ENCODE measurements around the gene EFCAB14.
A peak's percentile ranks its signal among the peaks of the same experiment; 100 is the strongest.
"Not testable (repeated sequence)": the region's sequence is repeated elsewhere in the genome, so short reads cannot be mapped to it uniquely, and the experiment has no call there.

Gene EFCAB14

DNA sequence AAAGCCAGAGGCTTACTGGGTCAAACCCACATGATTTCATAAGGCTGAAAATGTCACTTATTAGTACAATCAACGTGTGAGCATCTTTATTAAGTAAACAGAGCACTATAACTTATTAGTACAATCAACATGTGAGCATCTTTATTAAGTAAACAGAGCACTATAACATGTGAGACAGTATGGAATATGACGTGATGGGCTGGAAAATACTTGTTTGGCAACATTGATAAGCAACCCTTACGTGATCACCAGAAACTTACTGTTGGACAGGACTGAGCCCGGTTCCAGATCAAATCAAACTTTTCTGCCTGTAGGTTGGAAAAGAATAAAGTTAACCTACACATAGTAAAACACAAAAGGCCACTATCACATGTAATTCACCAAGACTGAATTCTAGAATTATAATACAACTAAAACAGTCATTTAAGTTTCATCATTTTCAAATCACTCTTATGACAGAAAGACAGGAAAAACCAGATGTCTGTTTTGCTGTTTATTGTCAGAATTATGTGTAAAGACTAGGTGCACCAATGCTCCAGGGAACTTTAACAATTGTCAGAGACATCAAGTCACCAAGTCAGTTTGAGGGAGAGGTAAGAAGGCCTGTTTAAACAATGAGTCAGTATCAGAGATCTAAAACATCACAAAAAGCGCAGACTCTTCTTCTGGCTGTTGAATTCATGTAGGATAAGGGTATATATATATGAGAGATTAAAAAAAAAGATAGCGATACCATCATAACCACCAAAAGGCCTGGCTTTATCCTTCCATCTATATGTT lies 66.4 kb downstream of the EFCAB14 start:
- DNase-seq = no peak

DNA sequence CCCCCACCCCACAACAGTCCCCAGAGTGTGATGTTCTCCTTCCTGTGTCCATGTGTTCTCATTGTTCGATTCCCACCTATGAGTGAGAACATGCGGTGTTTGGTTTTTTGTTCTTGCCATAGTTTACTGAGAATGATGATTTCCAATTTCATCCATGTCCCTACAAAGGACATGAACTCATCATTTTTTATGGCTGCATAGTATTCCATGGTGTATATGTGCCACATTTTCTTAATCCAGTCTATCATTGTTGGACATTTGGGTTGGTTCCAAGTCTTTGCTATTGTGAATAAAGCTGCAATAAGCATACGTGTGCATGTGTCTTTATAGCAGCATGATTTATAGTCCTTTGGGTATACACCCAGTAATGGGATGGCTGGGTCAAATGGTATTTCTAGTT lies 67.8 kb downstream of the EFCAB14 start:
- DNase-seq = not testable (repeated sequence)

DNA sequence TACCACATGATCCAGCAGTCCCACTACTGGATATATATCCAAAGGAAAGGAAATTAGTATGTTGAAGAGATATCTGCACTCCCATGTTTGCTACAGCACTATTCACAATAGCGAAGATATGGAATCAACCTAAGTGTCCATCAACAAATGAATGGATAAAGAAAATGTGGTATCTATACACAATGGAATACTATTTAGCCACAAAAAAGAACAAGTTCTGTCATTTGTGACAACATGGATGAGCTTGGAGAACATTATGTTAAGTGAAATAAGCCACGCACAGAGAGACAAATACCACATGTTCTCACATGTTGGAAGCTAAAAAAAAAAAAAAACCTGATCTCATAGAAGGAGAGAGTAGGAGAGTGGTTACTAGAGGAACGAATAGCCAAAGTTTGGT lies 68.4 kb downstream of the EFCAB14 start:
- no peak for DNase-seq

GRCh38 chr1:46649764-46650163 lies 69.2 kb downstream of the EFCAB14 start:
- no peak for DNase-seq

DNA sequence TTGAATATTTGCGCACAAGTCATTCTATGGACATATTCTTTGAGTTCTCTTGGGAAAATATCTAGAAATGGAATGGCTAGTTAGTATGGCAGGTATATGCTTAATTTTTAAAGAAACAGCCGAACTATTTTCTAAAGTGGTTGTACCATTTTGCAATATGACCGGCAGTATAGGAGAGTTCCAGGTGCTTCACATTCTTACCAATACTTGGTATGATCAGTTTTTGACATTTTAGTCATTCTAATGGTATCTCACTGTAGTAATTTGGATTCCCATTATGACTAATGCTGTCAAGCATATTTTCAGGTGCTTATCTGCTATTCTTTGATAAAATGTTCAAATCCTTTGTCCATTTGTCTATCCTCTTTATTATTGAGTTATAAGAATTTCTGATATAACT lies 71.3 kb downstream of the EFCAB14 start:
- no peak for DNase-seq

DNA sequence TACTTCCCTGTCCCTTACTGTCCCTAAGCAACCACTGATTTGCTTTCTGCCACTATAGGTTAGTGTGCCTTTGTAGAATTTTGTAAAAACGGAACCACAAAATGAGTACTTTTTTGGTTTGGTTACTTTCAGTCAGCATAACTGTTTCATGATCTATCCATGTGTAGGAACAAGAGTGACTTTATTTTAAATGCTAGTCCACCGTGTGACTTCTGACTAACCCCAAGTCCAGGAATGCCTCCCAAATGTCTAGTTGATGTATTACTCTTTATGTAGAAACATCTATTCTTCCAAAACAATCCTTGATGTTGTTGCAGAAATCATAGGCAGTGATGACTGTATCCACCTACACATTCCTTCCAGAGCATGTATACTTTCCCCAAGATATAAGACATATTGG lies 72.1 kb downstream of the EFCAB14 start:
- DNase-seq = no peak

- no peak for DNase-seq
Measured at GRCh38 chr1:46646331-46646730, 72.6 kb downstream of the EFCAB14 start.

DNA sequence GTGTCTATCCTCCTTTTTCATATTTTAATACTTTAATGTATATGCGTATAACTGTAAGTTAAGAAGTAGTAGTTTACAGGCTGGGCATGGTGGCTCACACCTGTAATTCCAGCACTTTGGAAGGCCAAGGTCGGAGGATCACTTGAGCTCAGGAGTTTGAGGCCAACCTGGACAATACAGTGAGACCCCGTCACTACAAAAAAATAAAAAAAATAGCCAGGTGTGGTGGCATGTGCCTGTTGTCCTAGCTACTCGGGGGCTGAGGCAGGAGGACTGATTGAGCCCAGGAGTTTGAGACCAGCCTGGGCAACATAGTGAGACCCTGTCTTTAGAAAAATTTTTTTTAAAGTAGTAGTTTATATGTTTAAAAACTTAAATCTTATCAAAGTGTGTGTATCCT lies 73.1 kb downstream of the EFCAB14 start:
- no peak for DNase-seq

- DNase-seq = peak; percentile 98
Measured at GRCh38 chr1:46643368-46643775, 75.5 kb downstream of the EFCAB14 start.

- DNase-seq = no peak
Measured at GRCh38 chr1:46642115-46642680, 76.7 kb downstream of the EFCAB14 start.

GRCh38 chr1:46639547-46639946 lies 79.4 kb downstream of the EFCAB14 start:
- no peak for DNase-seq

DNA sequence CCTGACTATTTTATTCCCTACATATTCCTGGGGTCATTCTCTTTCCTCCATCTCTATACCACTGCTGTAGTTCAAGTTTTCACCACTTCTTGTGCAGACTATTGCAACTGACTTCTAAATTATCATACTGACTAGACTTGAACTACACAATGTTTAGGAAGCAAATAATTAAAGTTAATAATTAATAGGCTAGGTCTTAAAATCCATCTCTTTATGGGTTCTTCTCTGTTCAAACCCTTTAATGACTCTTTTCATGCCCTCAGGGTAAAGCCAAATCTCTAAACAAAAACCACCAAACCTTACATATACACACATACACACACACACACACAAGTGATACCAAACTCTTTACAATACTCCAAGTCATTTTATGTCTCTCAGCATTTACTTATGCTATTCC lies 80.0 kb downstream of the EFCAB14 start:
- no peak for DNase-seq

DNA sequence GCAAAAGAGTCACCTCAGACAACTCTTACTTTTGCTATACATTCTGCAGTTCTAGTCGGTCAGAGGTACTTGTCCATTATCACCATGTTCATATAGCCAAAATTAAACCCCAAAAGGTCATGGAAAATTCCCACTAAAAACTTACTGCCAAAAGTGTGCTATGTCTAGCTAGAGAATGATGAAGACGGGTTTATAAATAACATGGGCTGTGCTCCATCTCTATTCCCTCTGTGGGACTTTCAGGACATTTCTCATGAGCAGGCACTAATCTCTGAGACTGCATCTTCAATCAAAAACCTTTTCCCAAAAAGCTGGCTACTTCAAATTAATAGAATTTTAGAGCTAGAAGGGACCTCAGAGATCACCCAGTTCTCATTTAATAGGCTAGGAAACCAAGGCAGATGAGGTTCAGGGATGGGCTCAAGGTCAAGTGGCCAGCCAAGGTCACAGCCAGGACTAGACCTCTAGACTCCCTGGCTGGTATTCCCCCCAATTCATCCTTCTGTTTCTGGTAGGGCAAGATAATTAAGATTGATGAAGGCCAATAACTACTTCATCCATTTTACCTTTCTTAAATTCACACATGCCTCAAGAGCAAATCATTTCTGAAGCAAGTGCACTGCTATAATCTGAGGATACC lies 81.3 kb downstream of the EFCAB14 start:
- no peak for DNase-seq

GRCh38 chr1:46635205-46635604 lies 83.7 kb downstream of the EFCAB14 start:
- no peak for DNase-seq

GRCh38 chr1:46630719-46631118 lies 88.2 kb downstream of the EFCAB14 start:
- no peak for DNase-seq
